Posterior vena cava (tissue), 2 donors: ENCODE results near the gene IL1RL2. TPM values are rescaled to one million over a fixed set of nuclear protein-coding genes. Genes with fewer than 3 reads are reported as not detected.

Source experiments
- DNase-seq: peaks from one replicate; pipeline ENCODE4 v3.0.0-alpha.2; 2020; ENCODE audit warnings: low spot score
- intact Hi-C, 2 donors: fragments of 100-400 bp; cut with DNase I; formaldehyde crosslinking; loops; one replicate each; pipeline versions ENCODE4 v1.14.1 to v1.14.2; 2022 to 2023
- total RNA-seq, 2 donors: library from RNA; stranded (reverse); fragmentation: NEBNext Ultra II Directional; extraction: Animal tissue kit (Norgen Biotek cat#: 25700); gene quantifications; one replicate each; pipeline ENCODE4 v1.2.1, GENCODE V29; 2021
- donor health status: DM: yes; HTN: yes; CAD: no.
- donor health status: DM: yes; HTN: yes; CAD: no.

The IL1RL2 gene
- total RNA-seq, 2 donors from 2014 or later: 0.24 to 0.46 TPM

DNA sequence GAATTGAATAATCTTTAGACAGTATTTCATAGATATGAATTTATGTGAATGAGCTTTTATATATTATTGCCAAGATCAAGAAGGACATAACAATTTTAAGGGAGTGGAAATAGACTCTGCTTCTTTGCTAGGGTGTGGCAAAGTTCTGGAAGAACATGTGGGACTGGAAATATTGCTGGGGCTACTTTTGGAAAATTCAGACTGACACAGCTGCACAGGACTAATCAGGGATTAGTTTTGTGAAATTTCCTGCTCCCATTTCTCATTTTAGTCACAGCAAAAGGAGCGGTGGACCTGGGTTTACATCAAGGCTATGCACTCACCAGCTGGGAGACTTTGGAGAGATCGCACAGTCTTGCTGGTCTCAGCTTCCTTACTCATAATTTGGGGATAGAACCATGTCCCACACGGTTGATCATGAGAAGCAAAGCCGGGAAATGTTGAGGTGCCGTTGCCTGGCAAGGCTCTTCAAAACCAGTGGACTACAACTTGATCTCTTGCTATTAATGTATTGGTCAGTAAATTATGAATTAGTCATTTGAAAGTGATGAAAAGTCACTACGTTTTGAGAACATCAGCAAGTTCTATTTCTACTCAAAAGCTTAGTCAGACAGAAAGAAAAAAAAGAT, 42.4 kb downstream of the IL1RL2 start:
- intact Hi-C loops: no loop called here
- DNase-seq: no peak

DNA sequence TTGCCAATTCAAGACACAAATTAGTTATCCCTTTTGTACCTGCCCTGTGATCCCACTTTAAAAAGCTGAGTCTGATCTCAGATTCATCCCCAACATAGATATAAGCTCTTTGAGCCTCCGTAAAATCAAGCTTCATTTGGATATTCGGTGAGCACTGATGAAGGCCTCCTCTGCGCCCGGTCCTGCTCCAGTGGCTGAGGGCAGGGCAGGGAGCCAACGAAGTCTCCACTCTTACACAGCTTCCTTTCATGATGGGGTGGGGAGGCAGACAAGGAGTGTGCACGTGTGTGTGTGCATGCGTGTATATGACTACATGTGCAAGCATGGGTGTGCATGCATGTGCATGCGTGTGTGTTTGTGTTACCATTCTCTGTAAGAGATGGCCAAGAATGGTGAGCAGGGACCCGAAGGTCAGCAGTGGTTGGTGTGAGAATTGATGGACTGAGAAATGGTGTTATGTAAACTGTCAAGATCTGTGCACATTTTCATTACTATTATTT, 43.6 kb downstream of the IL1RL2 start:
- no peak for DNase-seq
- intact Hi-C loops: no loop called here

- intact Hi-C loops: no loop called here
- no peak for DNase-seq
Measured at GRCh38 chr2:102233132-102233884, 46.5 kb downstream of the IL1RL2 start.

DNA sequence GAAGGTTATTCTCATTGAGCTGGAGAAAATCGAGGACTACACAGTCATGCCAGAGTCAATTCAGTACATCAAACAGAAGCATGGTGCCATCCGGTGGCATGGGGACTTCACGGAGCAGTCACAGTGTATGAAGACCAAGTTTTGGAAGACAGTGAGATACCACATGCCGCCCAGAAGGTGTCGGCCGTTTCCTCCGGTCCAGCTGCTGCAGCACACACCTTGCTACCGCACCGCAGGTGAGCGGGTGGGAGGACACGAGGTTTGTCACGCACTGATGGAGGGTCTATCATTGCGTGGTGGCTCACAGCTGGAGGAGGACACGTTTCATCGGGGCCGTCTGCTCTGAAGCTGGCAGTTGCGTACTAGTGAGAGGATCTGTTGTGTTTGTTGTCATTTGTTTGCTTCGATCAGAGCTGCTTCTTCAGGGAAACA, 48.2 kb downstream of the IL1RL2 start:
- intact Hi-C loops: no loop called here
- DNase-seq: no peak

DNA sequence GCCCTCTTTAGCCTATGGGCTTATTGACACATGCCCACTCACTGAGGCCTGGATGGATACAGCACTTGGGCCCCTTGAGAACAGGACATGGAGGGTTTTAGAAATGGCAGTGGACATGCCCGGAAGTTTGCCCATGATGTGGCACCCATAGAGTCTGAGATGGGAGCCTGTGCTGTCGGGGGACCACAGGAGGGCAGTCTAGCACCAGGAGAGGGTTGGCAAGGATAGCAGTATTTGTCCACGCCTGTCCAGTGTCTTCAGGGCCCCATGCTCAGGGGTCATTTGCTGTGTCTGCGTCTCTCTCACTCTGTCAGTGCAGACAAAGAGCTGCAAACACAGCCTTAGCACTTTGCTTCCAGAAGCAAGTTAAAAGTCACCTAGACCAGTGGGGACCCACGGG, 48.7 kb downstream of the IL1RL2 start:
- no peak for DNase-seq
- intact Hi-C loops: no loop called here

- no peak for DNase-seq
- intact Hi-C loops: no loop called here
Measured at GRCh38 chr2:102236132-102236531, 49.3 kb downstream of the IL1RL2 start.

GRCh38 chr2:102237176-102237575, 50.4 kb downstream of the IL1RL2 start:
- intact Hi-C loops: no loop called here
- no peak for DNase-seq

- DNase-seq: no peak
- intact Hi-C loops: loop anchor here in 1 of 2 donors (2.0 kb wide), 1 partner anchor 217 kb away; no protein-coding TSS in a partner anchor
Measured at GRCh38 chr2:102238039-102238756, 51.4 kb downstream of the IL1RL2 start.

DNA sequence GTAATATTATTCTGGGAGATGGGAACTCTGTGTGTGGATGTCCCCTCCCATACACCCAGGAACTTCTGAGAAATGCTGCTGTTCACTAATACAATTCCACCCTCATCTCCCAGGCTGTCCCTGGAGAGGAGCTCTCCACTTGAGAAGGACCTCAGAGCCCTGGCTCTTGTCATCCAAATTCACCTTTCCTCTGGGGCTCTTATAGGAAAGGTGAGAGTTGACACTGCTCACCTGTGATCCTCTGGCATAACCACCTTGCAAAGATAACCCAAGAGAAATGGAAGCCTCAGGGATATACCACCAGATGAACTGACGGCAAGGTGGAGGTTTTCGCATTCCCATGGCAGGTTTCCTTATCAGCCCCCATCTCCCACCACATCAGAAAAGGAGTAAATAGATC, 52.0 kb downstream of the IL1RL2 start:
- intact Hi-C loops: loop anchor here in 1 of 2 donors (2.0 kb wide), 1 partner anchor 218 kb away; no protein-coding TSS in a partner anchor
- no peak for DNase-seq

GRCh38 chr2:102239344-102239743, 52.5 kb downstream of the IL1RL2 start:
- DNase-seq: no peak
- intact Hi-C loops: loop anchor here in 1 of 2 donors (2.0 kb wide), 1 partner anchor 219 kb away; no protein-coding TSS in a partner anchor

DNA sequence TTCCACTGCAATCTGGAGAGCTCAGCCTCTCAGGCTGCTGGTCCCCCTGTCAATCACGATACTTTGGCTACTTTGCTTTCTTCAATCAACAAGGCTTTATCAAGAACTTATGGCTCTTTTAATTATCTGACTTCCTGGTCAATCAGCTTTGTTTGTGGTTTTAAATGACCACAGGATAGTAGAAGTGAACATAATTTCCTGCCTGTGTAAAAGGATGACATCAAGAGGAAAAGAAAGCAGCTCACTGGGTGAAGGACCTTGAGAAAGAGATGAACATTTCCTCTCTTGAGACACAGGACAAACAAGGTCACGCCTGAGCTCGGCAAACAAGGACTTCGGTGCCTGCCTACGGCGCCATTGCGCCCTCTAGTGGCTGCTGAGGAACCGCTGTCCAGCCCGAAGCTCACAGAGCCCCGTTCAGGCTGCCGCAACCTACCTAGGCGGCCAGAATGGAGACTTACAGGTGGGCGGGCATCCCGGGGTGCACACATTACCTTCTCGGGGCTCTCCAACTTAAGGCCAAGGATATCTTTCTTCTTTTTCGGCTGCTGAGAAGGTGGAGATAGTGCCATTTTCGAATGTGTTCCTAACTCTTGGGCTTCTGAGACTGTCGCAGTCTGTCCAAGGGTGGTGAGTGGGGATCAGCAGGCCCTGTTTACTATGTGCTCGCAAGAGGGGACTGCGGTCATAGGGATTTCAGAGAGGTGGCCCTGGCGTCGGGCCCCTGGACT, 54.0 kb downstream of the IL1RL2 start:
- intact Hi-C loops: loop anchor here (2.0 to 10.0 kb wide), 3 partner anchors 220 to 356 kb away; no protein-coding TSS in a partner anchor
- DNase-seq: peak; percentile 97

- intact Hi-C loops: loop anchor here (2.0 to 10.0 kb wide), 3 partner anchors 221 to 357 kb away; no protein-coding TSS in a partner anchor
Measured at GRCh38 chr2:102241616-102242305, 54.9 kb downstream of the IL1RL2 start.

DNA sequence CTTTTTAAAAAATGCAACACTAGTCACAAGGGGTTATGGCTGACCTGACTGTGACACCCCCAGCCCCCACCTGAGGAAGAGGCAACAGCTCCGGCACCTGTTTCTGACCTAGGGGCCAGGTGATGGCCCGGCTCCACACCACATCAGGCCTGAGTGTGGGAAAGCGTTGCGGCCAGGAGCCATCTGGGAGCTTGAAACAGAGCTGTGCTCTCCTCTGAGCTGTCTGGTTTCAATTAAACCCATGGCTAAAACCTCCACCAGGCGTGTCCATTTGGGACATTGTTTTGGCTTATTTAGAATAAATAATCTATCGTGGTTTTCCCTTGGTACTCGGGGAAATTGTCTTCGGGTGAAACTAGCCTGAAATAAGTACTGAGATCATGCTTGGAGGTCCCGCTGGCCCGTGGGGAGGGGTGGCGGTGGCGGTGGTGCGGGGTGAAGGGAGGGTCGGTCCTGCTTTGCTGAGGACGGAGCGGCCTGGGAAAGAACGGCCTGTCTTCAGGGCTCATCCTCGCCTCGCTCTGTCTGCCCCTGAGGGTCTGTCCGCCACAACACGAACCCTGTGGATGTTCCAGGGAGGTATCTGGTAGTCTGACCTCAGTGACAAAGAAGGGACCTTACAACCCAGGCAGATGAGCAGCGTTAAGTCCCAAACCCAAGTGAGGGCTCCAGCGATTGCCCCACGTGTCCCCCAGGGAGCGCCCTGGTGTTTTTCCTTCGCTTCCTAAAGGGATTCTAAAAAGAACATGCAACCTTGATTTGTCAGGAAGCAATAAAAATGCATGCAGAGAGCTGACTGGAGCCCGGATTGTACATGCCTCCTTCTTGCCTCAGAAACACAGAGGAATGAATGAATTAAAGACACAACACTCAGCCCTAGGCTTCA, 58.7 kb downstream of the IL1RL2 start:
- DNase-seq: no peak
- intact Hi-C loops: loop anchor here (10.0 kb wide), 2 partner anchors 241 to 361 kb away; no protein-coding TSS in a partner anchor

More at GRCh38 chr2:102241616-102242305, 54.9 kb downstream of the IL1RL2 start:
- DNase-seq: no peak

GRCh38 chr2:102250278-102250821, 63.5 kb downstream of the IL1RL2 start:
- no peak for DNase-seq
- intact Hi-C loops: no loop called here

- peak; percentile 91 for DNase-seq
- intact Hi-C loops: no loop called here
Measured at GRCh38 chr2:102251042-102251848, 64.4 kb downstream of the IL1RL2 start.

GRCh38 chr2:102251849-102252203, 65.0 kb downstream of the IL1RL2 start:
- DNase-seq: no peak
- intact Hi-C loops: no loop called here
